Aorta (tissue), 5 donors: ENCODE measurements around the gene HSPA12A. TPM values are rescaled to one million over a fixed set of nuclear protein-coding genes. Genes with fewer than 3 reads are reported as not detected.

Experiments used
- ATAC-seq: fragments of 200-7000 bp; cut with Tn5 transposase; one replicate; pipeline ENCODE4 v1.9.1; 2022; ENCODE audit warnings: moderate library complexity; ENCODE audit not compliant: low FRiP score
- DNase-seq, 2 donors: peaks; one replicate each; pipeline ENCODE4 v3.0.0-alpha.2; 2020
- H3K27ac ChIP-seq, 2 donors: one replicate each; pipeline ENCODE4 v1.5.1; 2013; ENCODE audit warnings: low read length in 2 of 2, mild to moderate bottlenecking in 2 of 2, moderate library complexity in 2 of 2, control low read depth in 1 of 2, inconsistent platforms in 1 of 2, low read depth in 1 of 2
- H3K27me3 ChIP-seq, 2 donors: one replicate each; pipeline ENCODE4 v1.6.1; 2013; ENCODE audit warnings: control low read depth in 1 of 2, low read length in 1 of 2, mild to moderate bottlenecking in 1 of 2, moderate library complexity in 1 of 2; ENCODE audit not compliant: insufficient read depth in 2 of 2, control insufficient read depth in 1 of 2
- H3K36me3 ChIP-seq, 2 donors: one replicate each; pipeline ENCODE4 v1.6.1; 2013; ENCODE audit warnings: control low read depth in 1 of 2, low read length in 1 of 2, mild to moderate bottlenecking in 1 of 2; ENCODE audit not compliant: insufficient read depth in 2 of 2, control insufficient read depth in 1 of 2
- H3K4me1 ChIP-seq, 2 donors: one replicate each; pipeline ENCODE4 v1.6.1; 2013; ENCODE audit warnings: low read length in 2 of 2, control low read depth in 1 of 2, mild to moderate bottlenecking in 1 of 2, moderate library complexity in 1 of 2; ENCODE audit not compliant: insufficient read depth in 2 of 2, control insufficient read depth in 1 of 2
- H3K4me3 ChIP-seq, 2 donors: one replicate each; pipeline ENCODE4 v1.5.1; 2013; ENCODE audit warnings: low read length in 2 of 2, control low read depth in 1 of 2, mild to moderate bottlenecking in 1 of 2
- H3K9me3 ChIP-seq: one replicate; pipeline ENCODE4 v1.6.1; 2013; ENCODE audit warnings: mild to moderate bottlenecking, low read length; ENCODE audit not compliant: control insufficient read depth
- WGBS, 2 donors: extraction: QIAGEN DNeasy Blood & Tissue Kit; methylation state at CpG; one replicate each; pipeline ENCODE4 v1.1.7; 2013; 5-methylcytosine and 5-hydroxymethylcytosine counted together
- intact Hi-C, 2 donors: fragments of 100-400 bp; cut with DNase I; formaldehyde crosslinking; loops; one replicate each; pipeline versions ENCODE4 v1.14.2 to v1.15.0; 2022
- polyA plus RNA-seq, 2 donors: library from polyadenylated mRNA; stranded (reverse); fragments of 200-250 nt; gene quantifications; one replicate each; pipeline ENCODE4 v1.2.3, GENCODE V29; 2013
- total RNA-seq, 2 donors: library from RNA; stranded (reverse); fragmentation: NEBNext Ultra II Directional; extraction: Animal tissue kit (Norgen Biotek cat#: 25700); gene quantifications; one replicate each; pipeline ENCODE4 v1.2.1, GENCODE V29; 2021
- donor health status: healthy with polysubstance abuse.
- donor health status: Bipolar disorder and iron deficiency.
- donor health status: DM: no; HTN: no; CAD: no.
- donor health status: DM: no; HTN: no; CAD: no.
- donor health status: DM: yes; HTN: yes; CAD: no.

Gene HSPA12A
- total and polyA plus RNA-seq, 4 donors: 2.3 to 25.7 (median 10.2) TPM

- H3K4me3 ChIP-seq: no peak overlapping the region
- no peaks in the 10 kb centered on the region for H3K27me3 ChIP-seq
- no peaks in the 10 kb centered on the region for H3K9me3 ChIP-seq
- no peak overlapping the region for H3K27ac ChIP-seq
- DNase-seq (no peak), ATAC-seq (no peak)
- intact Hi-C loops: no loop called here
- H3K36me3 ChIP-seq: no peaks in the 10 kb centered on the region
- no peaks in the 10 kb centered on the region for H3K4me1 ChIP-seq
- 83 to 85% methylated on average over 10 of the region's 10 CpGs for WGBS, 2 donors
Measured at GRCh38 chr10:116659049-116659670, 83.2 kb downstream of the HSPA12A start.

DNA sequence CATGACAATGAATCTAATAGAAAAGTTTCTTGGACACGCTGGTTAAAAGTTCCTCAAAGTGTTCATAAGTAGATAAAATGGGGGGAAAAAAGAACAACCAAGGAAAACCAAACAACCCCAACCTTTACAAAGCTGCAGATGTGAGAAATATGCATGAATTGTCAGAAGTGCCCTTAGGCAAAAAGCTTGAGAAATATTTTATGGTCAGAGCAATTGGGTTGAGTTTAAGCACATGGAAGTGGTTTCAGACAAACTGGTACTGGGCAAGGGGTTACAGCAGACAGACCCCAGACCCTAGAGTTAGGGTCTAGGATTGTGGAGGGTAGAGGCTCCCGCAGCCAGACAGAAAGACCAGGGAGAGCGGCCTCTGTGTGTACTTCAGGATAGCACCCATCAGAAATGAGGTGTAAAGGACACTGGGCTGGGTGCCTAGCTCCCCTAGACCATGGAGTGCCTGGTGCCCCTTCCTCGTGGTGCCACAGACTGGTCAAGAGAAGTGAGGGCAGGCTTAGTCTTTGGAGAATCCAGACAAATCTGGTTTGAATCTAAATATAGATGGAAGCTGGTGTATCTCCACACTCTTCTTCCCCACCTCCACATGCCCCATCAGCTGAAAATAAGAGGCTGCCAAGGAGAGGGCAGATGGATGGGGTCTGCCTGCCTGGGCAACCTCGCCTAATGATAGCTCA lies 84.4 kb downstream of the HSPA12A start:
- H3K4me1 ChIP-seq: no peaks in the 10 kb centered on the region
- no peak overlapping the region for H3K27ac ChIP-seq
- no peaks in the 10 kb centered on the region for H3K27me3 ChIP-seq
- no peaks in the 10 kb centered on the region for H3K36me3 ChIP-seq
- 90 to 92% methylated on average over 5 of the region's 5 CpGs for WGBS, 2 donors
- H3K9me3 ChIP-seq: no peaks in the 10 kb centered on the region
- no peak for DNase-seq
- ATAC-seq: no peak
- intact Hi-C loops: no loop called here
- no peak overlapping the region for H3K4me3 ChIP-seq

DNA sequence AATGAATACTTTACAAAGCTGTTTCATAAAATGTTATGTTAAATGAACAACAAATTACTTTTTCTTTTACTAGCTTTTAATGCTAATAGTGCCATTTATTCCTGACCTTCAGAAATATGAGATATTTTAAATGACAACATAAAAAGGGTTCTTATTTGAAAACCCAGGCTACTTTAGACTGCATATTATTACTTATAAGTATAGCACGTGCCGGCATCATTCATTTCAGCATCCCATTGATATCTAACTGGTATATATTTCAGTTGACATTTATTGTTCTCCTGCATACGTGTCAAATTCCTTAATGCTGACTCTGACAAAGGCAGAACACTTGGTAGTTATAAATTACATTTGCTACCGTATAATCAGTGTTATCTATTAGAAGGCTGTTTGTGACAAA lies 86.3 kb downstream of the HSPA12A start:
- 67 to 79% methylated on average over 4 of the region's 4 CpGs for WGBS, 2 donors
- Histone ChIP-seq H3K27ac (no peak overlapping the region), H3K36me3 (no peaks in the 10 kb centered on the region), H3K4me3 (no peak overlapping the region), H3K4me1 (no peaks in the 10 kb centered on the region), H3K27me3 (no peaks in the 10 kb centered on the region), H3K9me3 (no peaks in the 10 kb centered on the region)
- ATAC-seq (no peak), DNase-seq (no peak)
- intact Hi-C loops: no loop called here

DNA sequence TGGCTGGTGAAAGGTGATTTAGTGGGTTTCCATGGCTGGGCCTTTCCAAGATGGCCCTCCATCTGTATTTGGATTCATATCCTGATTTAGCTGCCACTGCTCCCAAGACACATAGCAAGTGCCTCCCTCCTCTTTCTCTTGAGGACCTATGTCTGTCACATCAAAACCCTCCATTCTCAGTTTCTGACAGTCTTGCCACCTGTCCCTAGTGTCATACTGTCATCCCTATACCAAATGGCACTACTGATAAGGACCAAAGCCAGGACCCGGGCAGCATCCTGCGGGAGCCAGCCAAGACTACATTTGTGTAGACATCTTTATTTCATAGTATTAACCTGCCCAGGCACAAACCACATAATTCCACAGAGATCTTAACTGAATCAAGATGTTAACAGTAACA lies 86.8 kb downstream of the HSPA12A start:
- Histone ChIP-seq H3K4me1 (no peaks in the 10 kb centered on the region), H3K36me3 (no peaks in the 10 kb centered on the region), H3K9me3 (no peaks in the 10 kb centered on the region), H3K27me3 (no peaks in the 10 kb centered on the region), H3K27ac (no peak overlapping the region), H3K4me3 (no peak overlapping the region)
- intact Hi-C loops: no loop called here
- ATAC-seq (no peak), DNase-seq (no peak)
- WGBS, 2 donors: 81 to 84% methylated on average over 2 of the region's 2 CpGs

GRCh38 chr10:116654816-116655215 lies 87.5 kb downstream of the HSPA12A start:
- intact Hi-C loops: no loop called here
- WGBS, 2 donors: 55 to 59% methylated on average over 4 of the region's 4 CpGs

GRCh38 chr10:116653885-116654284 lies 88.5 kb downstream of the HSPA12A start:
- Histone ChIP-seq H3K4me1 (no peaks in the 10 kb centered on the region), H3K27ac (no peak overlapping the region), H3K36me3 (no peaks in the 10 kb centered on the region), H3K27me3 (no peaks in the 10 kb centered on the region), H3K9me3 (no peaks in the 10 kb centered on the region), H3K4me3 (no peak overlapping the region)
- intact Hi-C loops: no loop called here
- DNase-seq (no peak), ATAC-seq (no peak)
- 79 to 83% methylated on average over 1 of the region's 1 CpG for WGBS, 2 donors

More at GRCh38 chr10:116654816-116655215, 87.5 kb downstream of the HSPA12A start:
- no peaks in the 10 kb centered on the region for H3K36me3 ChIP-seq
- ATAC-seq (no peak), DNase-seq (no peak)
- H3K27ac ChIP-seq: no peak overlapping the region
- H3K27me3 ChIP-seq: no peaks in the 10 kb centered on the region
- no peaks in the 10 kb centered on the region for H3K9me3 ChIP-seq
- H3K4me1 ChIP-seq: no peaks in the 10 kb centered on the region
- H3K4me3 ChIP-seq: no peak overlapping the region

GRCh38 chr10:116648903-116649302 lies 93.5 kb downstream of the HSPA12A start:
- WGBS, 2 donors: 86 to 89% methylated on average over 8 of the region's 8 CpGs
- Histone ChIP-seq H3K9me3 (no peaks in the 10 kb centered on the region), H3K4me3 (no peak overlapping the region), H3K36me3 (no peaks in the 10 kb centered on the region), H3K27ac (no peak overlapping the region), H3K27me3 (no peaks in the 10 kb centered on the region), H3K4me1 (no peaks in the 10 kb centered on the region)
- no peak for ATAC-seq
- no peak for DNase-seq
- intact Hi-C loops: no loop called here

DNA sequence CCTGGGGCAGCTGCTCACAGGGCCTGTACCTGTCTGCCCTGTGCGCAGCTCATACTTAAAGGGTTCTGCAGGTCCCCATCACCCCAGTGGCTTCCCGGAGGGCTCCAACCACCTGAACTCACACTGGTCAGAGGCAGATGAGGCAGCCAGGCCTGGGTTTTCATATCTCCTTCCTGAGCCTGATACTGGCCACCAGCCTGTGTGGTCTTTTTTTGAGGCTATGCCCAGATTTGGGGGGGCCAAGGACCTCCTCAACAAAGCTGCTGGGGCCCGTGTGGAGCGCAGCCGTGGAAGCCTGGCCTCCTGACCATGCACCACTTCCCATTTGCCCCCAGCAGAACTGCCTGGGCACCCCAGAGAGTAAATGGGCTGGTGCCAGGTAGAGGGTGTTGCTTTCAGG lies 95.9 kb downstream of the HSPA12A start:
- Histone ChIP-seq H3K27ac (no peak overlapping the region), H3K27me3 (no peaks in the 10 kb centered on the region)
- 94 to 95% methylated on average over 5 of the region's 5 CpGs for WGBS, 2 donors

GRCh38 chr10:116637830-116638229 lies 104.5 kb downstream of the HSPA12A start:
- H3K27ac ChIP-seq: no peak overlapping the region
- no peaks in the 10 kb centered on the region for H3K36me3 ChIP-seq
- DNase-seq: no peak
- H3K4me1 ChIP-seq: no peaks in the 10 kb centered on the region
- intact Hi-C loops: no loop called here
- peaks cover 2% of the 10 kb centered on the region for H3K9me3 ChIP-seq
- H3K4me3 ChIP-seq: no peak overlapping the region
- no peaks in the 10 kb centered on the region for H3K27me3 ChIP-seq
- WGBS, 2 donors: 9 to 26% methylated on average over 1 of the region's 1 CpG
- ATAC-seq: no peak

More for the DNA sequence above, 95.9 kb downstream of the HSPA12A start:
- no peak for ATAC-seq
- DNase-seq: no peak
- Histone ChIP-seq H3K36me3 (no peaks in the 10 kb centered on the region), H3K9me3 (no peaks in the 10 kb centered on the region), H3K4me1 (no peaks in the 10 kb centered on the region), H3K4me3 (no peak overlapping the region)
- intact Hi-C loops: no loop called here
